Retinal pigment epithelial cell (primary cell): ENCODE data around the gene PRKCH.

Experiments used
- DNase-seq: peaks from one replicate; pipeline ENCODE4 v3.0.0-alpha.2; 2010; ENCODE audit warnings: low read depth
- H3K4me3 ChIP-seq: 2 replicates; pipeline ENCODE4 v1.5.1; 2011; ENCODE audit warnings: mild to moderate bottlenecking, low read length, control low read depth, moderate library complexity
- CTCF ChIP-seq: conservative IDR thresholded peaks from 2 replicates; pipeline ENCODE4 v1.5.1; 2011; ENCODE audit warnings: low read depth, low read length, control low read depth, inconsistent platforms

Gene PRKCH

GRCh38 chr14:61537563-61538463, 216.4 kb downstream of the PRKCH start:
- no peak overlapping the region for H3K4me3 ChIP-seq
- DNase-seq = peak; percentile 62
- TF ChIP-seq CTCF = no peak

GRCh38 chr14:61538464-61539022, 217.2 kb downstream of the PRKCH start:
- no peak for TF ChIP-seq CTCF
- H3K4me3 ChIP-seq = no peak overlapping the region
- no peak for DNase-seq

- no peak for TF ChIP-seq CTCF
- DNase-seq = no peak
Observed at GRCh38 chr14:61539631-61540030, 218.3 kb downstream of the PRKCH start.

GRCh38 chr14:61540931-61541330, 219.6 kb downstream of the PRKCH start:
- no peak overlapping the region for H3K4me3 ChIP-seq
- DNase-seq = no peak
- no peak for TF ChIP-seq CTCF

More at GRCh38 chr14:61539631-61540030, 218.3 kb downstream of the PRKCH start:
- no peak overlapping the region for H3K4me3 ChIP-seq

- no peak overlapping the region for H3K4me3 ChIP-seq
- no peak for TF ChIP-seq CTCF
- DNase-seq = no peak
Observed at GRCh38 chr14:61542848-61543790, 221.7 kb downstream of the PRKCH start.

- TF ChIP-seq CTCF = no peak
- DNase-seq = no peak
- H3K4me3 ChIP-seq = no peak overlapping the region
Observed at GRCh38 chr14:61543946-61544345, 222.6 kb downstream of the PRKCH start.
